ENCODE data around the gene SRGAP3.

DNA sequence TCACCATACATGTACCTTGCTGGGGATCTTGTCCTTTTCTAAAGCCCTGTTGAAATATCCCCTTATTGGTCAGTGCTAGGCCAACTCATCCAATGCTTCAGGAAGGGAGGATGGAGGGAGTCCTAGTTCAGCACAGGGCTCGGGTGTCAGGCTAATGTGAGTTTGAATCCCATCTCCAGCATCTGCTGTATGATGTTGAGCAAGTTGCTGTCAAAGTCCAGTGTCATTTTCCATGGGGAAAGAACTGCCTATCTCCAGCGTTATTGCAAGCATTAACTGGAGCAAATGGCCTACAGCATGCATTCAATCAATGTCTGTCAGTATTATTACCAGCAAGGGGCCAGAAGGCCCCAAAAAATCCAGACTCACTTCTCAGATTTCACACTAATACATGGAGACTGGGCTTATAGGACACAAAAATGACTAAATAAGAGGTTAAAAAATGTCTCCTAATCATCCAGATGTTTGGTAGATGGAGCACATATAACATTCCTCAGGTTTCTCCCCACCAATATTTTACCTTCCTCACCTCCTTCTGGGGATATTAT is 40.8 kb downstream of the SRGAP3 start:
- TF ChIP-seq, protein P1, sequence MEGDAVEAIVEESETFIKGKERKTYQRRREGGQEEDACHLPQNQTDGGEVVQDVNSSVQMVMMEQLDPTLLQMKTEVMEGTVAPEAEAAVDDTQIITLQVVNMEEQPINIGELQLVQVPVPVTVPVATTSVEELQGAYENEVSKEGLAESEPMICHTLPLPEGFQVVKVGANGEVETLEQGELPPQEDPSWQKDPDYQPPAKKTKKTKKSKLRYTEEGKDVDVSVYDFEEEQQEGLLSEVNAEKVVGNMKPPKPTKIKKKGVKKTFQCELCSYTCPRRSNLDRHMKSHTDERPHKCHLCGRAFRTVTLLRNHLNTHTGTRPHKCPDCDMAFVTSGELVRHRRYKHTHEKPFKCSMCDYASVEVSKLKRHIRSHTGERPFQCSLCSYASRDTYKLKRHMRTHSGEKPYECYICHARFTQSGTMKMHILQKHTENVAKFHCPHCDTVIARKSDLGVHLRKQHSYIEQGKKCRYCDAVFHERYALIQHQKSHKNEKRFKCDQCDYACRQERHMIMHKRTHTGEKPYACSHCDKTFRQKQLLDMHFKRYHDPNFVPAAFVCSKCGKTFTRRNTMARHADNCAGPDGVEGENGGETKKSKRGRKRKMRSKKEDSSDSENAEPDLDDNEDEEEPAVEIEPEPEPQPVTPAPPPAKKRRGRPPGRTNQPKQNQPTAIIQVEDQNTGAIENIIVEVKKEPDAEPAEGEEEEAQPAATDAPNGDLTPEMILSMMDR (IDR thresholded peaks at IDR 0.05): no peak
- TF ChIP-seq EP300 (IDR thresholded peaks at IDR 0.05; ENCODE audit: low read depth): no peak
- no peak for TF ChIP-seq POLR2A (IDR thresholded peaks at IDR 0.05)
